ENCODE results near the gene TSPEAR. TPM values are rescaled to one million over a fixed set of nuclear protein-coding genes. Genes with fewer than 3 reads are reported as not detected.

The TSPEAR gene
- total and polyA plus RNA-seq, 7 donors = not detected

DNA sequence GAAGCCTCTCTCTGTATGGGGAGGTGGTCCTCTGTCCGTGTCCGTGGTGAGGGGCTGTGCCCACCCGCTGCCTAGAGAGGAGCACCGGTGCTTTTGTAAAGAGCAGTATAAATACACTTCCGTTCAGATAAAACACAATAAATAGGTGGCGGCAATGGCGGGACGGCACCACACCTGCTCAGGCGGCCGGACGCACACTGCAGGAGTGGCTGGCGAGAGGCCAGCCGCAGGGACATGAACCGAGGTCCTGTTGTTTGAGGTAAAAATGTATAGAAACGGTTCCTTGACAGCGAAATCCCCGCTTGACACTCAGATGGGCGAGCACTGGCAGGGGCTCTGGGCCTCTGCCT lies 212.2 kb downstream of the TSPEAR start:
- H3K9me3 ChIP-seq = no peaks in the 10 kb centered on the region
- no peaks in the 10 kb centered on the region for H3K4me1 ChIP-seq
- H3K4me3 ChIP-seq = no peak overlapping the region
- no peak overlapping the region for H3K27ac ChIP-seq
- 86 to 89% (median 88%) methylated on average over 17 to 18 of the region's 18 CpGs for WGBS, 3 donors
- H3K27me3 ChIP-seq (ENCODE audit: insufficient read depth in 3 of 3, low read length in 2 of 3) = peaks cover 0 to 59% (median 15%) of the 10 kb centered on the region in 3 donors
- TF ChIP-seq, protein P1, sequence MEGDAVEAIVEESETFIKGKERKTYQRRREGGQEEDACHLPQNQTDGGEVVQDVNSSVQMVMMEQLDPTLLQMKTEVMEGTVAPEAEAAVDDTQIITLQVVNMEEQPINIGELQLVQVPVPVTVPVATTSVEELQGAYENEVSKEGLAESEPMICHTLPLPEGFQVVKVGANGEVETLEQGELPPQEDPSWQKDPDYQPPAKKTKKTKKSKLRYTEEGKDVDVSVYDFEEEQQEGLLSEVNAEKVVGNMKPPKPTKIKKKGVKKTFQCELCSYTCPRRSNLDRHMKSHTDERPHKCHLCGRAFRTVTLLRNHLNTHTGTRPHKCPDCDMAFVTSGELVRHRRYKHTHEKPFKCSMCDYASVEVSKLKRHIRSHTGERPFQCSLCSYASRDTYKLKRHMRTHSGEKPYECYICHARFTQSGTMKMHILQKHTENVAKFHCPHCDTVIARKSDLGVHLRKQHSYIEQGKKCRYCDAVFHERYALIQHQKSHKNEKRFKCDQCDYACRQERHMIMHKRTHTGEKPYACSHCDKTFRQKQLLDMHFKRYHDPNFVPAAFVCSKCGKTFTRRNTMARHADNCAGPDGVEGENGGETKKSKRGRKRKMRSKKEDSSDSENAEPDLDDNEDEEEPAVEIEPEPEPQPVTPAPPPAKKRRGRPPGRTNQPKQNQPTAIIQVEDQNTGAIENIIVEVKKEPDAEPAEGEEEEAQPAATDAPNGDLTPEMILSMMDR (IDR thresholded peaks at IDR 0.05) = no peak
- DNase-seq (peak in 1 of 2 donors; percentile 34), ATAC-seq (no peak)
- no peaks in the 10 kb centered on the region for H3K36me3 ChIP-seq (ENCODE audit: insufficient read depth in 1 of 2, low read depth in 1 of 2)
- intact Hi-C loops (cut with DNase I) = no loop called here

DNA sequence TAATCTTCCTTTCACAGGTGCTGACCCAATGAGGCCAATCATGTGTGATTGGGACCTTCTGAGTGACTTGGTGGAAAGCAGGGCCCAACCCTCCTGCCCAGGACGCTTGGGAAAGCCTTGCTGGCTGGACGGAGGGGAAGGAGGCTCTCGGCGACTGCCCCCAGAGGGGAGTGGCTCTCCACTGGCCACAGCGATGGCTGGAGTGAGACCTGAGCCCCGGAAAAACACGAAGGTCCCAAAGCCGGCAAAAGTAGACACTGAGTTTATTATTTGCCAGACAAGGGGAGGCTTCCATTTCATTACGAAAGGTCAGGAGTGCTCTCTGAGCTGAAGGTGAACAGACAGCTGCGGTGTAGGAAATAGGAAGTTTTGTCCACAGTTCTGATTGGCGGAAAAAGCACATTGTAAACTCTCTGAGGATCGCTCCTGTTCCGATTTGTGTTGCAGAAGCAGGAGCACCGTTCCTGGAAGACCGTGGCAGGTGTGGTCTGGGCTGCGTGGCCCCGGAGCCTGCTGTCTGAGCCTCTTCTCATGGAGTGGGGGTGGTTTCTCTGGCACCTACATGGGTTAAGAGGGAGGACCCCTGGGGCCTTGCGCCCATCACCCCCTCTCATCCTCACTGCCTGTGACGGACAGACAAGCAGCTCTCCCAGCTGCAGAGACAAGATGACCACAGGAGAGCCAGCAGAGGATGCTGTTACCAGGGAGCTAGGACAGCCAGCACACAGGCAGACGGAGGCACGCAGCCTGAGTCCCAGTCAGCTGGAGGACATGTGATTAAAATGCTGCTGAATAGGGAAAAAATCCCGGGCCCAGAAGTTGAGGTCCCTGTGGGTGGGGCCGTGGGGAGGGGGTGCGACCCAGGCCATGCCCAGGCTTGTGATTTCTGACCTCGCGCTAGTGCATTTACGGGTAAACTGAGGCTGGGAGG lies 212.8 kb downstream of the TSPEAR start:
- 66 to 72% (median 67%) methylated on average over 27 of the region's 27 CpGs for WGBS, 3 donors
- DNase-seq (no peak), ATAC-seq (no peak)
- Histone ChIP-seq H3K4me3 (no peak overlapping the region), H3K27me3 (ENCODE audit: insufficient read depth in 3 of 3, low read length in 2 of 3) (peaks cover 0 to 59% (median 15%) of the 10 kb centered on the region in 3 donors), H3K36me3 (ENCODE audit: insufficient read depth in 1 of 2, low read depth in 1 of 2) (no peaks in the 10 kb centered on the region), H3K27ac (no peak overlapping the region), H3K9me3 (no peaks in the 10 kb centered on the region), H3K4me1 (no peaks in the 10 kb centered on the region)
- TF ChIP-seq, protein P1 (IDR thresholded peaks at IDR 0.05) = no peak
- intact Hi-C loops (cut with DNase I) = no loop called here

DNA sequence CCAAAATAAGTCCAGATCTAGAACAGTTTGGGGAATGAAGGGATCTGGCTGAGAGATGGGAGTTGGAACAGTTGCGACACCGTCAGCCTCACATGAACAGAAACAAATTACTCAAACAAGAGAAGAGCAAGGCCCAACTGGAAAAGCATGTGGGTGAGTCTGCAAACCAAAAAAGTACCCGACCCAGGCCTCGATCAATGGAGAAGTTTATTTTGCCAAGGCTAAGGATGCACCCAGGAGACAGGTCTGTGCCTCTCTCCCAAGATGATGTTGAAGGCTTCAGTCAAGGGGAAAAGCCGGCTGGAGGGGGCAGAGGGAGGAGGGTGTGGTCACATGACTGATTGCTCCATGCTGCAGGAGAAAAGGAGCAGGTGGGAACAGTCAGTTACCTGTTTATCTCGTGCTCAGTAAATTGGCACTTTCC lies 213.7 kb downstream of the TSPEAR start:
- DNase-seq (peak in 1 of 2 donors; percentile 41), ATAC-seq (peak in 1 of 4 donors; percentile 51)
- Histone ChIP-seq H3K4me3 (no peak overlapping the region), H3K9me3 (no peaks in the 10 kb centered on the region), H3K27ac (no peak overlapping the region), H3K4me1 (no peaks in the 10 kb centered on the region), H3K27me3 (ENCODE audit: insufficient read depth in 3 of 3, low read length in 2 of 3) (peaks cover 0 to 59% (median 15%) of the 10 kb centered on the region in 3 donors), H3K36me3 (ENCODE audit: insufficient read depth in 1 of 2, low read depth in 1 of 2) (no peaks in the 10 kb centered on the region)
- TF ChIP-seq, protein P1 (IDR thresholded peaks at IDR 0.05) = no peak
- whole genome bisulfite sequencing, 3 donors = 31 to 57% (median 39%) methylated on average over 6 of the region's 6 CpGs
- intact Hi-C loops (cut with DNase I) = no loop called here

DNA sequence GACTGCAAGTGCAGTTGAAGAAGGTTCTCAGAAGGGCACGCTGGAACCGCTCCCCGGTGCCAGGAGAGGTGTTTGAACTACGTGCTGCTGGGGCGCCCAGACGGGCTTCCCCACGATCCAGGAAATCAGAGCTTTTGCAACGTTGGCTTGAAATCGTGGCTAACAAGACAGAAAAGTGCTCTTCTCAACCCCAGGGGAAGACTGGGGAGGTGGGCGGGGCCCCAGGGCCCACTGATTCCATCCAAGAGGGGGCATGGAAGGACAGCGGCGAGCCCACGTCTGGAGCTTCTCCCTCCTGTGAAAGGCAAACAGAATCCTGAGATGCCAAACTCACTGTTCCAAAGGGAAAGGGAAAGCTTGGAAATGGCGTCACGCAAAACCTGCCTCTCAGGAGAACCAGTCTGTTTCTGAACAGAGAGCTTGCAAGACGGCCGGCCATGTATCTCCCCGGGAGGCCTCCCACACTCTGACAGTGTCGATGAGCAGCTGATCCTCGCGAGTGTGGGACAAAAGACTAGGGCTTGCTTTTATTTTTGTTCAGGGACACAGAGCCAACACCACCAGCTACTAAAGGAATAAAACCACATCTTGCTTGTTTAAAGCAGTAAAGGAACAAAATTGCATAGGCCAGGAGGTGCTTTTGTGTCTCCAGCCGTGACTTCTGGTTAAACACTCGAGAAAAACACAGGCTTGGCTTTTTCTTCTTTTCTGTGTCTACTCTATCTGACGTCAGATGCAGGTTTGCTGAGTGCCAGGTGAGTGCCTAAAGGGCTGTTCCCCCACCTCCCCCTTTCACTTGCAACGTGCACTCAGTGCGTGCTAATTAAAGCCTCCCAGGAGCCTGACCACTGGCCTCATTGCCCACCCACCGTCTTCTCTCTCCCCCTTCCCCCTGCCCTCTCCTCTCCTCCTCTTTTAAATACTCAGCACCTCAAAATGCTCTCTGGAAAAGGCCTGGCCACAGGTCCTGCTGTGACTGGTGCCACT lies 214.5 kb downstream of the TSPEAR start:
- Histone ChIP-seq H3K4me3 (no peak overlapping the region), H3K27ac (no peak overlapping the region), H3K4me1 (no peaks in the 10 kb centered on the region), H3K9me3 (no peaks in the 10 kb centered on the region), H3K36me3 (ENCODE audit: insufficient read depth in 1 of 2, low read depth in 1 of 2) (no peaks in the 10 kb centered on the region), H3K27me3 (ENCODE audit: insufficient read depth in 3 of 3, low read length in 2 of 3) (peaks cover 0 to 51% (median 18%) of the 10 kb centered on the region in 3 donors)
- ATAC-seq (no peak), DNase-seq (peak in 1 of 2 donors; percentile 52)
- 40 to 52% (median 45%) methylated on average over 27 of the region's 27 CpGs for WGBS, 3 donors
- TF ChIP-seq, protein P1 (IDR thresholded peaks at IDR 0.05) = no peak
- intact Hi-C loops (cut with DNase I) = no loop called here

Measured in psoas muscle (tissue), 8 donors.